H1 (cell line): ENCODE results near the gene C13orf42. TPM values are rescaled to one million over a fixed set of nuclear protein-coding genes. Genes with fewer than 3 reads are reported as not detected.

Source experiments
- CTCF ChIA-PET: fragments of 300-600 bp; sonication (Branson Sonifier 250); formaldehyde crosslinking; loops from one replicate; lab custom pipeline; 2021; ENCODE audit not compliant: partially characterized antibody; lab: Charles Lee
- POLR2A ChIA-PET: fragments of 300-600 bp; sonication (Branson Sonifier 250); formaldehyde crosslinking; loops from one replicate; lab custom pipeline; 2021; ENCODE audit warnings: inconsistent platforms; ENCODE audit not compliant: partially characterized antibody; lab: Charles Lee
- DNase-seq, 2 experiments: peaks; one replicate each; pipeline versions ENCODE4 v3.0.0 to v3.0.0-alpha.2; 2010 to 2022; ENCODE audit warnings: low spot score in 2 of 2, low read depth in 1 of 2, mixed read lengths in 1 of 2
- FAIRE-seq: peaks from 2 replicates; lab custom pipeline; 2011; peaks lifted over from hg19 to GRCh38; lab: Jason Lieb, UNC
- H2AFZ ChIP-seq: 2 replicates; pipeline ENCODE4 v1.8.1; 2012; ENCODE audit warnings: low read length, inconsistent platforms
- H2AK5ac ChIP-seq: 2 replicates; pipeline ENCODE4 v1.6.1; 2013; ENCODE audit warnings: low read depth, low read length
- H2BK120ac ChIP-seq: replicated peaks from 2 replicates; pipeline ENCODE3; 2013; ENCODE audit warnings: low read depth, low read length, inconsistent platforms
- H2BK12ac ChIP-seq: 2 replicates; pipeline ENCODE4 v1.6.1; 2013; ENCODE audit warnings: low read depth, low read length
- H2BK15ac ChIP-seq: 2 replicates; pipeline ENCODE4 v1.6.1; 2013; ENCODE audit warnings: low read length
- H2BK20ac ChIP-seq: 2 replicates; pipeline ENCODE4 v1.6.1; 2013; ENCODE audit warnings: low read length
- H2BK5ac ChIP-seq: 2 replicates; pipeline ENCODE4 v1.6.1; 2013; ENCODE audit warnings: low read depth, low read length
- H3K14ac ChIP-seq: 2 replicates; pipeline ENCODE4 v1.6.1; 2013; ENCODE audit warnings: inconsistent platforms; ENCODE audit not compliant: insufficient read length
- H3K18ac ChIP-seq: 2 replicates; pipeline ENCODE4 v1.6.1; 2013; ENCODE audit warnings: low read length; ENCODE audit errors: extremely low read depth
- H3K23ac ChIP-seq: 2 replicates; pipeline ENCODE4 v1.6.1; 2013; ENCODE audit warnings: inconsistent platforms; ENCODE audit not compliant: insufficient read length
- H3K23me2 ChIP-seq: 2 replicates; pipeline ENCODE4 v1.6.1; 2013; ENCODE audit warnings: low read depth, low read length
- H3K27ac ChIP-seq: 2 replicates; pipeline ENCODE4 v1.6.1; 2011; ENCODE audit warnings: low read depth, low read length, inconsistent platforms
- H3K27me3 ChIP-seq, 4 experiments: replicated peaks in 1 of 4; 1 replicate in 1 of 4; 2 replicates in 3 of 4; pipeline versions ENCODE4 v1.6.1 to v1.8.1; 2011 to 2013; ENCODE audit warnings: low read length in 3 of 4, mild to moderate bottlenecking in 3 of 4, inconsistent platforms in 2 of 4, mixed read lengths in 2 of 4, moderate library complexity in 1 of 4; ENCODE audit not compliant: control insufficient read depth in 3 of 4, insufficient read depth in 3 of 4; ENCODE audit errors: extremely low read depth in 1 of 4
- H3K36me3 ChIP-seq, 4 experiments: 2 replicates each; pipeline versions ENCODE4 v1.6.1 to v1.8.1; 2011 to 2013; ENCODE audit warnings: mild to moderate bottlenecking in 4 of 4, low read length in 3 of 4, moderate library complexity in 2 of 4, control low read depth in 1 of 4, inconsistent platforms in 1 of 4; ENCODE audit not compliant: insufficient read depth in 4 of 4, control insufficient read depth in 2 of 4
- H3K4ac ChIP-seq: replicated peaks from 2 replicates; pipeline ENCODE3; 2013; ENCODE audit warnings: low read length, low read depth, mixed read lengths, inconsistent platforms; ENCODE audit not compliant: insufficient read length
- H3K4me1 ChIP-seq, 4 experiments: replicated peaks in 1 of 4; 1 replicate in 1 of 4; 2 replicates in 3 of 4; pipeline versions ENCODE4 v1.6.1 to v1.8.1; 2011 to 2013; ENCODE audit warnings: low read length in 3 of 4, inconsistent platforms in 2 of 4, mixed read lengths in 1 of 4; ENCODE audit not compliant: insufficient read depth in 4 of 4, control insufficient read depth in 3 of 4
- H3K4me2 ChIP-seq, 2 experiments: 2 replicates each; pipeline versions ENCODE4 v1.6.1 to v1.8.1; 2011 to 2013; ENCODE audit warnings: low read depth in 2 of 2, low read length in 2 of 2, control low read depth in 1 of 2, inconsistent platforms in 1 of 2, mild to moderate bottlenecking in 1 of 2; ENCODE audit not compliant: insufficient read depth in 1 of 2
- H3K4me3 ChIP-seq, 4 experiments: fragments of 200-600, 300-600 bp in 1 of 4; sonication (generic), shearing (Covaris generic), sonication (Bioruptor Twin) in 1 of 4; 2 replicates each; pipeline versions ENCODE4 v1.5.1 to v1.8.1; 2011 to 2016; ENCODE audit warnings: low read length in 4 of 4, low read depth in 3 of 4, control low read depth in 2 of 4, inconsistent platforms in 2 of 4, mild to moderate bottlenecking in 2 of 4, mixed read lengths in 1 of 4, moderate library complexity in 1 of 4; ENCODE audit not compliant: insufficient read depth in 2 of 4; ENCODE audit errors: extremely low read depth in 1 of 4
- H3K56ac ChIP-seq: replicated peaks from 2 replicates; pipeline ENCODE3; 2013; ENCODE audit warnings: low read depth, mild to moderate bottlenecking, mixed read lengths, low read length, inconsistent platforms; ENCODE audit not compliant: insufficient read length
- H3K79me1 ChIP-seq: 2 replicates; pipeline ENCODE4 v1.6.1; 2013; ENCODE audit warnings: low read depth, low read length, control low read depth
- H3K79me2 ChIP-seq, 2 experiments: 2 replicates each; pipeline versions ENCODE4 v1.6.1 to v1.8.1; 2012 to 2013; ENCODE audit warnings: low read length in 2 of 2, mild to moderate bottlenecking in 2 of 2, inconsistent platforms in 1 of 2; ENCODE audit not compliant: insufficient read depth in 2 of 2, control insufficient read depth in 1 of 2
- H3K9ac ChIP-seq, 4 experiments: replicated peaks in 1 of 4; 1 replicate in 1 of 4; 2 replicates in 3 of 4; pipeline versions ENCODE4 v1.6.1 to v1.8.1; 2011 to 2013; ENCODE audit warnings: low read depth in 3 of 4, low read length in 3 of 4, control low read depth in 2 of 4, mild to moderate bottlenecking in 2 of 4, moderate library complexity in 2 of 4, inconsistent platforms in 1 of 4; ENCODE audit errors: extremely low read depth in 1 of 4
- H3K9me3 ChIP-seq, 2 experiments: 2 replicates each; pipeline versions ENCODE4 v1.6.1 to v1.8.1; 2012 to 2013; ENCODE audit warnings: mild to moderate bottlenecking in 2 of 2, moderate library complexity in 2 of 2, control low read depth in 1 of 2, inconsistent platforms in 1 of 2, low read depth in 1 of 2, low read length in 1 of 2, mixed read lengths in 1 of 2; ENCODE audit not compliant: insufficient read depth in 2 of 2
- H4K20me1 ChIP-seq, 2 experiments: replicated peaks in 1 of 2; 2 replicates each; pipeline versions ENCODE3 to v1.8.1; 2011 to 2013; ENCODE audit warnings: inconsistent platforms in 2 of 2, low read length in 2 of 2, mild to moderate bottlenecking in 1 of 2; ENCODE audit not compliant: insufficient read depth in 2 of 2, control insufficient read depth in 1 of 2
- H4K5ac ChIP-seq: 2 replicates; pipeline ENCODE4 v1.6.1; 2013; ENCODE audit warnings: low read length, low read depth, mixed read lengths, inconsistent platforms; ENCODE audit not compliant: insufficient read length
- H4K8ac ChIP-seq: 2 replicates; pipeline ENCODE4 v1.8.0; 2013; ENCODE audit warnings: mild to moderate bottlenecking, moderate library complexity, low read length, inconsistent platforms; ENCODE audit not compliant: insufficient read depth; ENCODE audit errors: extremely low read depth
- H4K91ac ChIP-seq: replicated peaks from 2 replicates; pipeline ENCODE3; 2013; ENCODE audit warnings: low read length, mixed read lengths, inconsistent platforms; ENCODE audit not compliant: insufficient read length
- EGR1 ChIP-seq: IDR thresholded peaks from 2 replicates; pipeline ENCODE4 v1.6.1; 2011; ENCODE audit warnings: low read depth, low read length, borderline replicate concordance
- RAD21 ChIP-seq, 2 experiments: IDR thresholded peaks in 1 of 2; conservative IDR thresholded peaks in 1 of 2; 2 replicates each; pipeline ENCODE4 v1.6.1; 2011; ENCODE audit warnings: low read depth in 2 of 2, low read length in 2 of 2, improper control_type of control experiment in 1 of 2, inconsistent platforms in 1 of 2, mild to moderate bottlenecking in 1 of 2, moderate library complexity in 1 of 2
- SAP30 ChIP-seq: fragments of 300-600 bp; sonication (generic); IDR thresholded peaks from 2 replicates; pipeline ENCODE4 v1.7.1; 2012; ENCODE audit warnings: low read length, moderate library complexity, mild to moderate bottlenecking, inconsistent platforms; ENCODE audit not compliant: insufficient read depth, insufficient replicate concordance
- SRF ChIP-seq: IDR thresholded peaks from 2 replicates; pipeline ENCODE4 v1.6.1; 2011; ENCODE audit warnings: mild to moderate bottlenecking, low read depth, low read length, moderate library complexity
- WGBS, 2 experiments: shearing (Covaris generic) in 1 of 2; methylation state at CpG; one replicate each; pipeline versions ENCODE4 v1.1.6 to v1.1.7; 2013 to 2015; ENCODE audit warnings: low lambda C conversion rate in 2 of 2, mixed read lengths in 2 of 2, inconsistent platforms in 1 of 2, low coverage in 1 of 2, missing lambda C conversion rate in 1 of 2; ENCODE audit not compliant: insufficient replicate concordance in 2 of 2, insufficient coverage in 1 of 2, insufficient read length in 1 of 2; ENCODE audit errors: extremely low coverage in 1 of 2, missing lambda C conversion rate in 1 of 2; 5-methylcytosine and 5-hydroxymethylcytosine counted together
- polyA plus RNA-seq, 7 experiments: library from polyadenylated mRNA; depleted of rRNA in 3 of 7; stranded (reverse) in 5 of 7; unstranded in 2 of 7; fragments of >200 nt in 5 of 7; fragments of 200-250 nt in 2 of 7; gene quantifications; 1 replicate in 5 of 7; 2 replicates in 1 of 7; 4 replicates in 1 of 7; pipeline versions ENCODE4 v1.2.1 to v1.2.3, GENCODE V29; 2011 to 2013; ENCODE audit warnings: missing spikeins in 2 of 7, mixed read lengths in 2 of 7
- total RNA-seq: library from RNA; stranded (reverse); fragmentation: NEBNext Ultra II Directional; extraction: Animal tissue kit (Norgen Biotek cat#: 25700); gene quantifications from 2 replicates; pipeline ENCODE4 v1.2.1, GENCODE V29; 2021

Gene C13orf42
- total and polyA plus RNA-seq, 2 of the 8 experiments (the other 6 are each of a cell fraction or from before 2014, with no cell fraction given) = 9.9 to 10.1 TPM

GRCh38 chr13:51067210-51067701, 43.8 kb downstream of the C13orf42 start:
- Histone ChIP-seq H4K20me1 (no peaks in the 10 kb centered on the region), H4K5ac (no peak overlapping the region), H3K14ac (no peak overlapping the region), H3K4me3 (no peak overlapping the region), H3K27ac (no peak overlapping the region), H3K27me3 (no peaks in the 10 kb centered on the region; a peak in 1 of 7 replicates), H3K4me1 (peaks cover 0 to 3% (median 2%) of the 10 kb centered on the region in 4 experiments; a peak in 3 of 7 replicates), H3K9me3 (no peaks in the 10 kb centered on the region), H3K23me2 (no peaks in the 10 kb centered on the region; the same call in 1 of the 2 replicates), H3K4ac (no peak overlapping the region), H4K8ac (no peak overlapping the region), H2BK20ac (no peak overlapping the region), H2AFZ (no peak overlapping the region), H2BK12ac (no peak overlapping the region), H3K9ac (no peak overlapping the region), H2AK5ac (no peak overlapping the region), H2BK15ac (no peak overlapping the region), H3K36me3 (no peaks in the 10 kb centered on the region), H2BK120ac (no peak overlapping the region), H2BK5ac (no peak overlapping the region), H3K56ac (no peak overlapping the region), H4K91ac (no peak overlapping the region), H3K18ac (no peak overlapping the region), H3K79me2 (no peaks in the 10 kb centered on the region), H3K23ac (no peak overlapping the region), H3K4me2 (no peak overlapping the region), H3K79me1 (no peaks in the 10 kb centered on the region)
- DNase-seq = peak in 1 of 2 experiments; percentile 34
- TF ChIP-seq SAP30 = no peak
- no peak for TF ChIP-seq SRF
- no peak for TF ChIP-seq RAD21 (IDR thresholded peaks at IDR 0.05 in 1 of 2, conservative IDR thresholded peaks at IDR 0.05 in 1 of 2; ENCODE audit: low read depth in 2 of 2, low read length in 2 of 2)
- no peak for TF ChIP-seq EGR1
- ChIA-PET CTCF (interaction anchor here (0.6 to 4.9 kb wide), 13 partner anchors 10 to 1114 kb away, joined by 3 to 50 read pairs (median 6); no protein-coding TSS in a partner anchor), POLR2A (interaction anchor here (0.6 kb wide), 1 partner anchor 38 kb away, joined by 3 read pairs; no protein-coding TSS in a partner anchor)
- WGBS, 2 experiments = 75% methylated on average over 9 of the region's 9 CpGs; no CpG with 5 or more reads in 1 of the 2 experiments
- no peak for FAIRE-seq
